Epithelial cell of umbilical artery (primary cell): ENCODE measurements around the gene VKORC1L1. TPM values are rescaled to one million over a fixed set of nuclear protein-coding genes. Genes with fewer than 3 reads are reported as not detected.

Experiments
- total RNA-seq: library from RNA; depleted of rRNA; stranded (reverse); fragments of >200 nt; gene quantifications from 2 replicates; pipeline ENCODE4 v1.2.3, GENCODE V29; 2014

Gene VKORC1L1
- total RNA-seq = 16.2 and 17.9 TPM in 2 replicates

DNA sequence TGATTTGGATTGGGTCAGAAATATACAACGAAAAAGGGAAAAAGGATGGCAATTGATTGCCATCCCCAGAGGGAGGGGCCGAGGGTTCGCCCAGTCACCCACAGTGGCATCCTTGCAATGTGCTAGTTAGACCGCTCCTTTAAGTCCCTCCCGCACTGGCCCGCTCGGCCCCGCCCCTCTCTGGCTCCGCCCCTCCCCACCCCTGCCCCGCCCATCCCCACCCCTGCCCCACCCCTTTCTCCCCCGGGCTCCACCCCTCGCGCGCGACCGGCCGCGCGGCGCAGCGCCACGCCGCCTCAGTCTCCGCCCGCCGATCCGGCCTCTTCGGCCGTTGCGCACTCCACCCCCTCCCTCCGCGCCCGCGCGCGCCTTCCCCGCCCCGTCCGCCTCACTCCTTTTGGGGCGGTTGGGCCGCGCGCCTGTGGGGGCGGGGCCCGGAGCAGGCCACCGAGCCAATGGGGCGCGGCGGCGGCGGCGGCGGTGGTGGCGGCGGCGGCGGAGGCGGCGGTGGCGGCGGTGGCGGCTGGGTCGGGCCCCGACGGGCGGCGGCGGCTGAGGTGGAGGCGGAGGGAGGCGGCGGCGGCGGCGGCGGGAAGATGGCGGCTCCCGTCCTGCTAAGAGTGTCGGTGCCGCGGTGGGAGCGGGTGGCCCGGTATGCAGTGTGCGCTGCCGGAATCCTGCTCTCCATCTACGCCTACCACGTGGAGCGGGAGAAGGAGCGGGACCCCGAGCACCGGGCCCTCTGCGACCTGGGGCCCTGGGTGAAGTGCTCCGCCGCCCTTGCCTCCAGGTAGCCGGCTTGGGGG is at the start of gene VKORC1L1:
VKORC1L1 (plus strand) TSS at position 299 of the 806 bp plus-strand sequence; CDS start at position 597, 298 bp downstream.

GRCh38 chr7:65981965-65982792 is 109.3 kb downstream of the VKORC1L1 start, which contains the start of gene GUSB:
GUSB (minus strand) TSS chr7:65982213; CDS start chr7:65982183, 30 bp downstream.

Other genes with a start within 250 kb of the VKORC1L1 start
- gene GUSB, start 109.1 kb downstream of the VKORC1L1 start, total RNA-seq = 15.0 and 26.3 TPM in 2 replicates
- gene ASL, start 202.7 kb downstream of the VKORC1L1 start, total RNA-seq = 55.9 and 71.8 TPM in 2 replicates
- 25.2 and 33.8 TPM in 2 replicates for gene CRCP, start 241.8 kb downstream of the VKORC1L1 start, total RNA-seq